Lower lobe of right lung (tissue), 2 donors: ENCODE data around the gene RAP1GAP. TPM values are rescaled to one million over a fixed set of nuclear protein-coding genes. Genes with fewer than 3 reads are reported as not detected.

Source experiments
- ATAC-seq, 2 donors: fragments of 200-7000 bp; cut with Tn5 transposase; one replicate each; pipeline ENCODE4 v1.9.1; 2020 to 2022; ENCODE audit warnings: mild to moderate bottlenecking in 2 of 2, moderate library complexity in 2 of 2
- DNase-seq: peaks from one replicate; pipeline ENCODE4 v3.0.0-alpha.2; 2020
- H3K27ac ChIP-seq: fragments of 200-600 bp; one replicate; pipeline ENCODE4 v1.8.0; 2022
- H3K27me3 ChIP-seq: fragments of 200-600 bp; one replicate; pipeline ENCODE4 v1.8.0; 2022; ENCODE audit warnings: low read depth
- H3K36me3 ChIP-seq: fragments of 200-600 bp; one replicate; pipeline ENCODE4 v1.8.0; 2022; ENCODE audit warnings: mild to moderate bottlenecking
- H3K4me1 ChIP-seq: fragments of 200-600 bp; one replicate; pipeline ENCODE4 v1.8.0; 2022
- H3K4me3 ChIP-seq: fragments of 200-600 bp; one replicate; pipeline ENCODE4 v1.8.0; 2022; ENCODE audit warnings: mild to moderate bottlenecking
- H3K9me3 ChIP-seq: fragments of 200-600 bp; one replicate; pipeline ENCODE4 v1.8.0; 2022
- CTCF ChIP-seq: fragments of 200-600 bp; IDR thresholded peaks from one replicate; pipeline ENCODE4 v1.8.0; 2022; ENCODE audit warnings: antibody characterized with exemption, mild to moderate bottlenecking
- intact Hi-C: fragments of 100-400 bp; cut with DNase I; formaldehyde crosslinking; loops from one replicate; pipeline ENCODE4 v1.11.0; 2022
- total RNA-seq: library from RNA; stranded (reverse); fragmentation: NEBNext Ultra II Directional; extraction: Animal tissue kit (Norgen Biotek cat#: 25700); gene quantifications from one replicate; pipeline ENCODE4 v1.2.1, GENCODE V29; 2021
- donor health status: DM: no; HTN: yes; CAD: no; lungs with severe emphysema.

Gene RAP1GAP
- total RNA-seq, 1 donor from 2014 or later: 33.7 TPM

- ATAC-seq: no peak
- no peak for DNase-seq
- H3K9me3 ChIP-seq: no peaks in the 10 kb centered on the region
- no peak for TF ChIP-seq CTCF
- H3K27me3 ChIP-seq: peaks cover 52% of the 10 kb centered on the region
- no peaks in the 10 kb centered on the region for H3K36me3 ChIP-seq
- peaks cover 7% of the 10 kb centered on the region for H3K4me1 ChIP-seq
- intact Hi-C loops: no loop called here
- H3K27ac ChIP-seq: no peak overlapping the region
- no peak overlapping the region for H3K4me3 ChIP-seq
These were observed 19.8 kb downstream of the RAP1GAP start for GRCh38 chr1:21649315-21649714.

GRCh38 chr1:21648791-21649190 lies 20.4 kb downstream of the RAP1GAP start:
- H3K27me3 ChIP-seq: peaks cover 52% of the 10 kb centered on the region
- intact Hi-C loops: no loop called here
- H3K4me3 ChIP-seq: no peak overlapping the region
- H3K27ac ChIP-seq: no peak overlapping the region
- peaks cover 7% of the 10 kb centered on the region for H3K4me1 ChIP-seq
- no peak for TF ChIP-seq CTCF
- DNase-seq (no peak), ATAC-seq (no peak)
- no peaks in the 10 kb centered on the region for H3K36me3 ChIP-seq
- no peaks in the 10 kb centered on the region for H3K9me3 ChIP-seq

- peaks cover 7% of the 10 kb centered on the region for H3K4me1 ChIP-seq
- TF ChIP-seq CTCF: no peak
- no peak overlapping the region for H3K27ac ChIP-seq
- no peak overlapping the region for H3K4me3 ChIP-seq
- H3K27me3 ChIP-seq: peaks cover 52% of the 10 kb centered on the region
- DNase-seq (no peak), ATAC-seq (no peak)
- no peaks in the 10 kb centered on the region for H3K36me3 ChIP-seq
- no peaks in the 10 kb centered on the region for H3K9me3 ChIP-seq
- intact Hi-C loops: no loop called here
These were observed 20.8 kb downstream of the RAP1GAP start for GRCh38 chr1:21648352-21648730.

- intact Hi-C loops: no loop called here
These were observed 21.5 kb downstream of the RAP1GAP start for GRCh38 chr1:21647431-21648351.

GRCh38 chr1:21645550-21645949 lies 23.6 kb downstream of the RAP1GAP start:
- H3K27me3 ChIP-seq: peaks cover 43% of the 10 kb centered on the region
- no peak for DNase-seq
- no peaks in the 10 kb centered on the region for H3K4me1 ChIP-seq
- intact Hi-C loops: no loop called here
- no peak for TF ChIP-seq CTCF
- no peaks in the 10 kb centered on the region for H3K36me3 ChIP-seq
- no peak for ATAC-seq
- H3K4me3 ChIP-seq: no peak overlapping the region
- no peaks in the 10 kb centered on the region for H3K9me3 ChIP-seq
- H3K27ac ChIP-seq: no peak overlapping the region

More at GRCh38 chr1:21647431-21648351, 21.5 kb downstream of the RAP1GAP start:
- no peak for ATAC-seq
- Histone ChIP-seq H3K4me3 (no peak overlapping the region), H3K27me3 (peaks cover 52% of the 10 kb centered on the region), H3K27ac (no peak overlapping the region), H3K9me3 (no peaks in the 10 kb centered on the region), H3K4me1 (peaks cover 7% of the 10 kb centered on the region), H3K36me3 (no peaks in the 10 kb centered on the region)
- DNase-seq: no peak
- TF ChIP-seq CTCF: no peak
